ENCODE data around the gene DLD.
"Not testable (repeated sequence)": the region's sequence is repeated elsewhere in the genome, so short reads cannot be mapped to it uniquely, and the experiment has no call there.

DNA sequence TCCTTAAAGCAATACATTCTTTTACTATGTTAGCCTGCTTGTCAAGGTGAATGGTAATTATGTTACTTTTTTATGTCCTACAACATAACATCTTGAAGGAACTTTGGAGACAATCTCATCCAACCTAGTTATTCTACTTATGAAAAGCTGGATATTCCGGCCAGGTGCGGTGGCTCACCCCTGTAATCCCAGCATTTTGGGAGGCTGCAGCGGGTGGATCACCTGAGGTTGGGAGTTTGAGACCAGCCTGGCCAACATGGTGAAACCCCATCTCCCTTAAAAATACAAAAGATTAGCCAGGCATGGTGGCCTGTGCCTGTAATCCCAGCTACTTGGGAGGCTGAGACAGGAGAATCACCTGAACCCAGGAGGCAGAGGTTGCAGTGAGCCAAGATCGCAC lies 66.0 kb downstream of the DLD start:
- TF ChIP-seq, protein P1, sequence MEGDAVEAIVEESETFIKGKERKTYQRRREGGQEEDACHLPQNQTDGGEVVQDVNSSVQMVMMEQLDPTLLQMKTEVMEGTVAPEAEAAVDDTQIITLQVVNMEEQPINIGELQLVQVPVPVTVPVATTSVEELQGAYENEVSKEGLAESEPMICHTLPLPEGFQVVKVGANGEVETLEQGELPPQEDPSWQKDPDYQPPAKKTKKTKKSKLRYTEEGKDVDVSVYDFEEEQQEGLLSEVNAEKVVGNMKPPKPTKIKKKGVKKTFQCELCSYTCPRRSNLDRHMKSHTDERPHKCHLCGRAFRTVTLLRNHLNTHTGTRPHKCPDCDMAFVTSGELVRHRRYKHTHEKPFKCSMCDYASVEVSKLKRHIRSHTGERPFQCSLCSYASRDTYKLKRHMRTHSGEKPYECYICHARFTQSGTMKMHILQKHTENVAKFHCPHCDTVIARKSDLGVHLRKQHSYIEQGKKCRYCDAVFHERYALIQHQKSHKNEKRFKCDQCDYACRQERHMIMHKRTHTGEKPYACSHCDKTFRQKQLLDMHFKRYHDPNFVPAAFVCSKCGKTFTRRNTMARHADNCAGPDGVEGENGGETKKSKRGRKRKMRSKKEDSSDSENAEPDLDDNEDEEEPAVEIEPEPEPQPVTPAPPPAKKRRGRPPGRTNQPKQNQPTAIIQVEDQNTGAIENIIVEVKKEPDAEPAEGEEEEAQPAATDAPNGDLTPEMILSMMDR (IDR thresholded peaks at IDR 0.05) = not testable (repeated sequence)
- TF ChIP-seq POLR2A (IDR thresholded peaks at IDR 0.05); POLR2AphosphoS5 (IDR thresholded peaks at IDR 0.05); EP300 (IDR thresholded peaks at IDR 0.05; ENCODE audit: low read depth): not testable (repeated sequence)
